Fibroblast of lung (primary cell): ENCODE results near the gene PHF21A. TPM values are rescaled to one million over a fixed set of nuclear protein-coding genes. Genes with fewer than 3 reads are reported as not detected.
"Not testable (repeated sequence)": the region's sequence is repeated elsewhere in the genome, so short reads cannot be mapped to it uniquely, and the experiment has no call there.

Experiments used
- DNase-seq, 2 donors: peaks; one replicate each; pipeline versions ENCODE4 v3.0.0 to v3.0.0-alpha.2; 2010; ENCODE audit warnings: low read depth in 2 of 2
- H2AFZ ChIP-seq: 2 replicates; pipeline ENCODE4 v1.5.1; 2012; ENCODE audit warnings: low read length, control low read depth, inconsistent platforms
- H3K27ac ChIP-seq: 2 replicates; pipeline ENCODE4 v1.5.1; 2011; ENCODE audit warnings: low read length, control low read depth; ENCODE audit not compliant: insufficient read depth
- H3K27me3 ChIP-seq: 2 replicates; pipeline ENCODE4 v1.5.1; 2011; ENCODE audit warnings: mild to moderate bottlenecking, low read length; ENCODE audit not compliant: control insufficient read depth, insufficient read depth
- H3K36me3 ChIP-seq: 2 replicates; pipeline ENCODE4 v1.5.1; 2011; ENCODE audit warnings: low read length; ENCODE audit not compliant: control insufficient read depth, insufficient read depth
- H3K4me1 ChIP-seq: 2 replicates; pipeline ENCODE4 v1.5.1; 2011; ENCODE audit warnings: low read length; ENCODE audit not compliant: control insufficient read depth, insufficient read depth; ENCODE audit errors: extremely low read depth
- H3K4me2 ChIP-seq: 2 replicates; pipeline ENCODE4 v1.5.1; 2011; ENCODE audit warnings: low read length, control low read depth; ENCODE audit not compliant: insufficient read depth; ENCODE audit errors: extremely low read depth
- H3K4me3 ChIP-seq, 4 experiments: fragments of 200-600 bp in 1 of 4; sonication (generic) in 1 of 4; replicated peaks in 1 of 4; 2 replicates each; pipeline ENCODE4 v1.5.1; 2011 to 2016; ENCODE audit warnings: low read length in 4 of 4, low read depth in 3 of 4, mild to moderate bottlenecking in 3 of 4, control low read depth in 2 of 4, inconsistent platforms in 1 of 4, mixed read lengths in 1 of 4; ENCODE audit not compliant: insufficient read depth in 1 of 4; ENCODE audit errors: control extremely low read depth in 1 of 4
- H3K79me2 ChIP-seq: 2 replicates; pipeline ENCODE4 v1.5.1; 2012; ENCODE audit warnings: mild to moderate bottlenecking, low read length, inconsistent platforms; ENCODE audit not compliant: control insufficient read depth, insufficient read depth
- H3K9ac ChIP-seq: 2 replicates; pipeline ENCODE4 v1.5.1; 2011; ENCODE audit warnings: mild to moderate bottlenecking, low read length, control low read depth; ENCODE audit not compliant: insufficient read depth
- H3K9me3 ChIP-seq: 2 replicates; pipeline ENCODE4 v1.5.1; 2012; ENCODE audit warnings: low read depth, low read length; ENCODE audit not compliant: control insufficient read depth, insufficient read depth
- H4K20me1 ChIP-seq: 2 replicates; pipeline ENCODE4 v1.5.1; 2011; ENCODE audit warnings: low read length; ENCODE audit not compliant: control insufficient read depth, insufficient read depth; ENCODE audit errors: extremely low read depth
- EZH2 ChIP-seq: IDR thresholded peaks from 2 replicates; pipeline ENCODE4 v1.5.1; 2012; ENCODE audit warnings: low read length, control low read depth, mild to moderate bottlenecking; ENCODE audit errors: missing control alignments
- polyA plus RNA-seq, 2 donors: library from polyadenylated mRNA; depleted of rRNA in 1 of 2; stranded (reverse) in 1 of 2; unstranded in 1 of 2; fragments of >200 nt; gene quantifications; 2 replicates each; pipeline ENCODE4 v1.2.1, GENCODE V29; 2011 to 2012; ENCODE audit warnings: missing spikeins in 1 of 2
- total RNA-seq: library from RNA; depleted of rRNA; stranded (reverse); fragments of >200 nt; gene quantifications from 2 replicates; pipeline ENCODE4 v1.2.1, GENCODE V29; 2014
- TF ChIP-seq, protein P1 (sequence below), 2 donors: IDR thresholded peaks in 1 of 2; conservative IDR thresholded peaks in 1 of 2; 1 replicate in 1 of 2; 2 replicates in 1 of 2; pipeline ENCODE4 v1.5.1; 2011 to 2012; ENCODE audit warnings: low read length in 2 of 2, control low read depth in 1 of 2, inconsistent platforms in 1 of 2, low read depth in 1 of 2, mild to moderate bottlenecking in 1 of 2

The PHF21A gene
- total and polyA plus RNA-seq, 2 donors (not counting 1 experiment from before 2014, with no cell fraction given) = 18.5 to 21.0 TPM

DNA sequence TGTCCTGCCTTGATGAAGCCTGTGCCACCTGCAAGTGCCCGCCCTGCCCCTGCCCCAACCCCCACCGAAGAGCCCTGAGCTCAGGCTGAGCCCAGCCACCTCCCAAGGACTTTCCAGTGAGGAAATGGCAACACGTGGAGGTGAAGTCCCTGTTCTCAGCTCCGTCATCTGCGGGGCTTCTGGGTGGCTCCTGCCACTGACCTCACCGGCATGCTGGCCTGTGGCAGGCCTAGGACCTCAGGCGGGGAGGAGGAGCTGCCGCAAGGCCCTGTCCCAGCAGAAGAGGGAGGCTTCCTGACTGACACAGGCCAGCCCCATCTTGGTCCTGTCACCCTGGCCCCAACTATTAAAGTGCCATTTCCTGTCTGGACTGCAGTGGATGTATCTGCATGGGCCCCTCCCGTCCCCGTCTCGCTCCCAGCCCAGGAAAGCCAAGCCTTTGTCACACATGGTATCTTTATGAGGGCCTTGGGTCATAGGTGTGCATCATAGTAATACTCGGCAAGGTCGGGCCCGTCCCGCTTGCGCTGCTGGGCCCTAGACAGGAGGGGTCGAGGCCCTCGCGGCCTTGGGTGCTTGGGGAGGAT is 215.1 kb downstream of the PHF21A start:
- Histone ChIP-seq H3K79me2 (no peaks in the 10 kb centered on the region), H3K4me1 (no peaks in the 10 kb centered on the region), H3K36me3 (peaks cover 10% of the 10 kb centered on the region), H3K9me3 (no peaks in the 10 kb centered on the region), H4K20me1 (no peaks in the 10 kb centered on the region), H3K9ac (no peak overlapping the region), H2AFZ (no peak overlapping the region), H3K27me3 (no peaks in the 10 kb centered on the region), H3K4me2 (no peak overlapping the region), H3K27ac (no peak overlapping the region), H3K4me3 (no peak overlapping the region)
- TF ChIP-seq EZH2 = no peak
- TF ChIP-seq, protein P1, sequence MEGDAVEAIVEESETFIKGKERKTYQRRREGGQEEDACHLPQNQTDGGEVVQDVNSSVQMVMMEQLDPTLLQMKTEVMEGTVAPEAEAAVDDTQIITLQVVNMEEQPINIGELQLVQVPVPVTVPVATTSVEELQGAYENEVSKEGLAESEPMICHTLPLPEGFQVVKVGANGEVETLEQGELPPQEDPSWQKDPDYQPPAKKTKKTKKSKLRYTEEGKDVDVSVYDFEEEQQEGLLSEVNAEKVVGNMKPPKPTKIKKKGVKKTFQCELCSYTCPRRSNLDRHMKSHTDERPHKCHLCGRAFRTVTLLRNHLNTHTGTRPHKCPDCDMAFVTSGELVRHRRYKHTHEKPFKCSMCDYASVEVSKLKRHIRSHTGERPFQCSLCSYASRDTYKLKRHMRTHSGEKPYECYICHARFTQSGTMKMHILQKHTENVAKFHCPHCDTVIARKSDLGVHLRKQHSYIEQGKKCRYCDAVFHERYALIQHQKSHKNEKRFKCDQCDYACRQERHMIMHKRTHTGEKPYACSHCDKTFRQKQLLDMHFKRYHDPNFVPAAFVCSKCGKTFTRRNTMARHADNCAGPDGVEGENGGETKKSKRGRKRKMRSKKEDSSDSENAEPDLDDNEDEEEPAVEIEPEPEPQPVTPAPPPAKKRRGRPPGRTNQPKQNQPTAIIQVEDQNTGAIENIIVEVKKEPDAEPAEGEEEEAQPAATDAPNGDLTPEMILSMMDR (conservative IDR thresholded peaks at IDR 0.05 in 1 of 2, IDR thresholded peaks at IDR 0.05 in 1 of 2; ENCODE audit: low read depth in 1 of 2, low read length in 2 of 2) = no peak
- DNase-seq = no peak

DNA sequence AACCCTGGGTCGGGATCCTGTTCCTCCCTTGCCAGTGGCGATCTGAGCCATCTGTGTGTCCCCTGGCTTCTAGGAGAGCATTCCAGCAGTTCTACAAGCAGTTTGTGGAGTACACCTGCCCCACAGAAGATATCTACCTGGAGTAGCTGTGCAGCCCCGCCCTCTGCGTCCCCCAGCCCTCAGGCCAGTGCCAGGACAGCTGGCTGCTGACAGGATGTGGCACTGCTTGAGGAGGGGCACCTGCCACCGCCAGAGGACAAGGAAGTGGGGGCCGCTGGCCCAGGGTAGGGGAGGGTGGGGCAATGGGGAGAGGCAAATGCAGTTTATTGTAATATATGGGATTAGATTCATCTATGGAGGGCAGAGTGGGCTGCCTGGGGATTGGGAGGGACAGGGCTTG is 215.7 kb downstream of the PHF21A start:
- not testable (repeated sequence) for H2AFZ ChIP-seq, H4K20me1 ChIP-seq, H3K27ac ChIP-seq, H3K79me2 ChIP-seq, H3K4me2 ChIP-seq, H3K36me3 ChIP-seq, H3K4me3 ChIP-seq, H3K4me1 ChIP-seq, H3K9ac ChIP-seq, H3K27me3 ChIP-seq, H3K9me3 ChIP-seq, DNase-seq

DNA sequence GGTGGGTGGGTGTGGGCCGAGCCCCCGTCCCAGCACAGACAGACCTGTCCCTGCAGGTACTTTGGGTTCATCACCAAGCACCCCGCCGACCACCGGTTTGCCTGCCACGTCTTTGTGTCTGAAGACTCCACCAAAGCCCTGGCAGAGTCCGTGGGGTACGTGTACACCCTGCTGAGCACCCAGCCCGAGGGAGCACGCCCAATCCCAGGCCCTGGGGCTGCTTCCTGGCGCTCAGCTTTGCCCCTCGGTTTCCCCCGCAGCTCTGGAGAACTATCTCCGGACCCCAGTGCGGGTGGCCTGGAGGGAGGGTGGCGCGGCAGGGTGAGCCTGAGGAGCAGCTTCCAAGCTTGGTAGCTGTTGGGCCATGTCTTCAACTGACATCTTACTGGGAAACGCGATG is 216.2 kb downstream of the PHF21A start:
- no peaks in the 10 kb centered on the region for H3K9me3 ChIP-seq
- H3K4me2 ChIP-seq = no peak overlapping the region
- H3K9ac ChIP-seq = no peak overlapping the region
- no peak overlapping the region for H3K27ac ChIP-seq
- TF ChIP-seq, protein P1 (conservative IDR thresholded peaks at IDR 0.05 in 1 of 2, IDR thresholded peaks at IDR 0.05 in 1 of 2; ENCODE audit: low read depth in 1 of 2, low read length in 2 of 2) = no peak
- TF ChIP-seq EZH2 = no peak
- H3K79me2 ChIP-seq = no peaks in the 10 kb centered on the region
- H3K4me1 ChIP-seq = no peaks in the 10 kb centered on the region
- no peak overlapping the region for H3K4me3 ChIP-seq
- no peaks in the 10 kb centered on the region for H3K27me3 ChIP-seq
- peaks cover 4% of the 10 kb centered on the region for H3K36me3 ChIP-seq
- no peak for DNase-seq
- no peaks in the 10 kb centered on the region for H4K20me1 ChIP-seq
- H2AFZ ChIP-seq = no peak overlapping the region
